Stimulated activated CD8-positive, alpha-beta memory T cell treated with anti-CD3 and anti-CD28 coated beads, Interleukin-12 subunit alpha, Interleukin-12 subunit beta, amount 100 ng/mL, for 4 hours (primary cell): ENCODE results near the gene SNX24.
A peak's percentile ranks its signal among the peaks of the same experiment; 100 is the strongest.
"Not testable (repeated sequence)": the region's sequence is repeated elsewhere in the genome, so short reads cannot be mapped to it uniquely, and the experiment has no call there.

Source experiments
- DNase-seq: peaks from one replicate; pipeline ENCODE4 v3.0.0-alpha.2; 2020; ENCODE audit warnings: low read depth

SNX24 gene, protein sequence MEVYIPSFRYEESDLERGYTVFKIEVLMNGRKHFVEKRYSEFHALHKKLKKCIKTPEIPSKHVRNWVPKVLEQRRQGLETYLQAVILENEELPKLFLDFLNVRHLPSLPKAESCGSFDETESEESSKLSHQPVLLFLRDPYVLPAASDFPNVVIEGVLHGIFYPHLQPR

DNA sequence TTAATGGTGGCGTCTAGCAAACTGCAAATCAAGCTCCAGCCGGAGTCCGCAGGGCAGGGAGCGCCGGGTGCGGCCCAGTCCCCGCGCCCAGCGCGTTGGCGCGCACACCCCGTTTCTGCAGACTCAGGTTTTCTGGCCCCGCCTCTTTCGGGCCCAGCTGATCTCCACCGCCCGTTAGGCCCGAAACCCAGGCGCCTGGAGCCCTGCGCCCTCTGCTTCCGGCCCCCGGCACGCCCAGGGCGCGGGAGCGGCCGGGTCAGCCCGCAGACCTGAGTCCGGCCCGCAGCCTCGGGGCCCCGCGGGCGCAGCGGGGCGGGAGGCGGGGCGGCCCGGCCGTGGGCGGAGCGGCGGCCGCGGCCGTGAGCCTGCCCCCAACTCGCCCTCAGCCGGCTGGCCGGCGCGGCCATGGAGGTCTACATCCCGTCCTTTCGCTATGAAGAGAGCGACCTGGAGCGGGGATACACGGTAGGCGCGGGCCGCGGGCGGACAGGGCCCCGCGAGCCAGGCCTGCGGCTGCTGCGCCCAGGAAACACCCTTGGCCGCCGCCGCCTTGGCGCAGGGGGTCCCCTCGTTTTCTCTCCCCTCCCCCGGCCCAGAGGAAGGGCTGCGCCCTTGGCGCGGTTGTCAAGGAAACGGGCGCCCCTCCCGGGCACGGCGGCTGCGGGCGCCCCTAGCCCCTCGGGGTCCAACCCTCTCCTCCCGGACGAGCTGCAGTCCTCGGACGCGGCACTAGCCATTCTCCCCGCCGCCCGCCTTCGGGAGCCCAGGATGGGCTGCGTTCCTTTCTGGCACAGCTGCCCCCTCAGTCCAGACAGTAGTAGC, at the start of gene SNX24:
Gene SNX24 (plus strand): TSS at position 385 of the 822 bp plus-strand sequence. CDS start 21 bp downstream, at position 406.
- DNase-seq, result peak; percentile 55

DNA sequence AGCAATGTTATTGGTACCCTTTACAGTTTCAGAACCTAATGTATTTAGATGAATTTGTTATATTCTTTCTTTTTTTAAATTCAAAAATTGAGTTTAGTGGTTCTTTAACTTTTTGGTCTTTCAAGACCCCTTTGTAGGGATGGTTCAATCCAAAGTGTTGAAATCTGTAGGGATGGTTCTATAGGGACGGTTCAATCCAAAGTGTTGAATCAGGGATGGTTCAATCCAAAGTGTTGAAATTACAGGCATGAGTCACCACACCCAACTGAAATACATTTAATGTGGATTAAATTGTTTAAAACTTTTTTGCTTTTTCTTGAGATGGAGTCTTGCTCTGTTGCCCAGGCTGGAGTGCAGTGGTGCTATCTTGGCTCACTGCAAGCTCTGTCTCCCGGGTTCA, 39.9 kb upstream of the SNX24 start:
- no peak for DNase-seq

DNA sequence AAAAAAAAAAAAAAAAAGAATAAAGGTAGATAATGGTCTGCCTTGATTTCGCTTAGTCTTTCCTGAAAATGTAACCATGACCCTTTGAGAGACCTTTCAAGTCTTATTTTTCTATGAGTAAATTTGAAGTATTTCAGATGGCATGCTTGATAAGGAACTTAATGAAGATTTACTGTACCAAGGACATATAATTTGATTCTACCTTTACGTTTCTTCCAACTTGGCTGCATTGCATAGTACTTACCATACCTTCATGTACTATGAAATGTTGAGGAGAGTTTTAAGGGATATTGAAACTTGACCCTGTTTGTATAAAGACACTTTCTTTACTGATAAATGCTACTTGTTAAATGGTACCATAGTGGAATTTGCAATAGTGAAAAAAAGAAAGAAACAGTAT, 35.0 kb upstream of the SNX24 start:
- DNase-seq, result no peak

DNA sequence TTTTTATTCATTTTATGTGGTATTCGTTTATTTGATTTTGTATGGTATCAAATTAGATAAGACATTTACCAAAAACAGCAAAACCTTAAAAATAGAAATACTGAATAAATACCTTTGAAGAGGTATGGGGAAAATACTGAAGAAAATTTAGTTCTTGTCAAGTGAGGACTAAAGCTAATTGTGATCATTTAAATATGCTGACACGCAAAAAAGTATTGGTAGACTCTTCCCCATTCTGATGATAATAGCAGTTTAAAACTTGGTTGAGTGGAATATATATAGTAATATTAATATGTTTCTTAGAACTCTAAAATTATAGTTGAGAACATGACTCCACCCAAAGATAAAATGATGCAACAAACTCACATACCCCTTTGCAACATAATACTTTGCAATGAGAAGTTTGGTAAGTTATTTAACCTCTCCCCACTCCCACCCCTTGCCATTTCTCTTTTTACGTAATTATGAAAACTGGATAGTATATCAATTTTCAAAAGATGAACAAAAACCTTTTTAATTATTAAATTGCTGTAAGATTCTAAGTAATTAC, 30.1 kb upstream of the SNX24 start:
- DNase-seq, result no peak

DNA sequence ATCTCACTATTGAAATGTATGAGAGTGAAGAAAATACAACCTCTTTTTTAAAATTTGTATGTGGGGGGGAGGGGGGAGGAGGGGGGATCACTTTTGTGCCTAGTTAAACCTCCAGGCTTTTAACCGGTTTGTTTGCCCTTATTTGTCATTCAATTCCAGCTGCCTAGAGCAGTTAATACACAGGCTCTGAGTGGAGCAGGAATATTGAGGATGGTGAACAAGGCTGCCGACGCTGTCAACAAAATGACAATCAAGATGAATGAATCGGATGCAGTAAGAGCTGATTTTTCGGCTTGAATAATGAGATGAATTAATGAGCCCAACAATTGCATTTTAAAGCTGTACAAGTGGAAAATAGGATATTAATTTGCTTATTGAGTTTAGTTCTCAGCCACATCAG, 28.7 kb upstream of the SNX24 start:
- no peak for DNase-seq

DNA sequence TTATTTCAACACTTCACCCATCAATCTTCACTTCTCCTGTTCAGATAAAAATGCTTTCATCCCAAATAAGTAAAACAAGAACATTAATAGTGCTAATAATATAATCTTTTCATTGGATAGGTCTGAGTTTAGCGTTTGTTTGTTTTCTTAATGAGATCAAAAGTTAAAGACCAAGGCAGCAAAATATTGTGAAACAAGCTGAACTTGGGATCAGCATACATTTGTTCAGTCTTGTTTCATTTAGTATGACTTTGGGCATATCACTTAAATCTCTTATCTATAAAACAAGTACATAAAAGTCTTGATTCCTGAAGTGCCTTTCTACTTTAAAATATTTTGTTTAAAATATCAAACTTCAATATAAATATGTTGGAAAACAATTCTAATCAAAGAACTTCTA, 13.4 kb upstream of the SNX24 start:
- no peak for DNase-seq

DNA sequence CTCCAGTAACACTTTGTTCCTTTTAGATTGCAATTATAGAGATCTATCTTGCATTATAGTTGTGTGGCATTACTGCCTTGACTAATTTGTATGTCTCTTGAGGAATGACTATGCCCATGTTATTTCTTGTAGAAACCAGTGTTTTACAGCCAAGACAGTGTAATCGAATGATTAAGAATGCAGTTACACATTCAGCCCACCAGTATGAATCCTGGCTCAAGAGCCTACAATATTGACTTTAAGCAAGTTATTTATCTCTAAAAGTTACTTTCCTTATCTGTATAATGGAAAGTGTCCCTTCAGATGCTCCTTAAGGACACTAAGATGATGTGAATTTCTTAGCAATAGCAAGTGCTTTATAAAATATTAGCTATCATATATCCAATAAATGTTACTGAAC, 9.7 kb upstream of the SNX24 start:
- DNase-seq, result no peak

DNA sequence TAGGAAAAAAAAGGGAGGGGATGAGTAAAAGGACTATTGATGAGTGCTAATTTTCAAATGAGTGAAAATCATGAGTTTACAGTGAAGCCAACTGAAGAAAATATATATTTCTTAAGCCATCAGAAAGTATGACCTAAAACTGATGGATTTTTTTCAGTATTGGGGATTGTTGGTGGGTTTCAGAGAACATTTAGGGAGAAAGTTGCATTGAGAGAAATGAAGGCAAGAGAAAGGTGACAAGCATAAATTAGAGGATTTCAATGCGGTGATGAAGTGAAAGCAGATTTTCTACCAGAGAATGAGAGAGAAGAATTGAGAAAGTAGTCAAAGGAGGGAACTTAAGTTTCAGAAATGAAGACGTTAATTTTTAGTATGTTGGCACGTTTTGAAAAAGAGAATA, 8.5 kb upstream of the SNX24 start:
- DNase-seq, result no peak

DNA sequence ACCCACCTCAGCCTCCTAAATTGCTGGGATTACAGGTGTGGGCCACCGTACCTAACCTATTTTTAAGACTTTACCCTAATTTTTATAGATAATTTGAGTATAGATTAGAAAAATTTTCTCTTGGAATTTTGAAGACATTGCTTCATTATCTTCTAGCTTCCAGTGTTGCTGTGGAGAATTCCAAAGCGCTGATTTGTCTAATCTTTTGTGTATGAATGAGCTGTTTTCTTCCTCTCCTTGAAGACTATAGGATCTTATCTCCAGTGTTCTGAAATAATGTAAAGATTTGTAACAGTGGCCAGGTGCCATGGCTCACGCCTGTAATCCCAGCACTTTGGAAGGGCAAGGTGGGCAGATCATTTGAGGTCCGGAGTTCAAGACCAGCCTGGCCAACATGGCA, 5.7 kb upstream of the SNX24 start:
- DNase-seq, result no peak

DNA sequence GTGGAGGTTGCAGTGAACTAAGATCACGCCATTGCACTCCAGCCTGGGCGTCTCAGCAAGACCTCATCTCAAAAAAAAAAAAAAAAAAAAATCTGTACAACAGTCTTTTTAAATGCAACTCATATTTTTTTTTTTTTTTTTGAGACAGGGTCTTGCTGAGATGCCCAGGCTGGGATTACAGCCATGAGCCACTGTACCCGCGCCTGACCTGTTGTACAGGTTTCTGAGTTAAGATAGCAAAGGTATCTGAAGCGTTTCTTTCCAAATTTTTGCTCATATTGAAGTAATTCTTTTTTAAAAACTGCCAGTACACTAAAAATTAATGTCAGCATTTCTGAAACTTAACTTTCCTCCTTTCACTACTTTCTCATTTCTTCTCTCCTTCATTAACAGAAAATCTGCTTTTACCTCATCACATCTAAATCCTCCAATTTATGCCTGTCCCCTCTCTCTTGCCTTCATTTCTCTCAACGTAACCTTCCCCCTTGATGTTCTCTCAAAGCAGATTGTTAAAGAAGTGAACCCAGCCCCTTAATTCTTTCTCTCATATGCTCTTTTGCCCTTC, 3.3 kb upstream of the SNX24 start:
- DNase-seq, result no peak

DNA sequence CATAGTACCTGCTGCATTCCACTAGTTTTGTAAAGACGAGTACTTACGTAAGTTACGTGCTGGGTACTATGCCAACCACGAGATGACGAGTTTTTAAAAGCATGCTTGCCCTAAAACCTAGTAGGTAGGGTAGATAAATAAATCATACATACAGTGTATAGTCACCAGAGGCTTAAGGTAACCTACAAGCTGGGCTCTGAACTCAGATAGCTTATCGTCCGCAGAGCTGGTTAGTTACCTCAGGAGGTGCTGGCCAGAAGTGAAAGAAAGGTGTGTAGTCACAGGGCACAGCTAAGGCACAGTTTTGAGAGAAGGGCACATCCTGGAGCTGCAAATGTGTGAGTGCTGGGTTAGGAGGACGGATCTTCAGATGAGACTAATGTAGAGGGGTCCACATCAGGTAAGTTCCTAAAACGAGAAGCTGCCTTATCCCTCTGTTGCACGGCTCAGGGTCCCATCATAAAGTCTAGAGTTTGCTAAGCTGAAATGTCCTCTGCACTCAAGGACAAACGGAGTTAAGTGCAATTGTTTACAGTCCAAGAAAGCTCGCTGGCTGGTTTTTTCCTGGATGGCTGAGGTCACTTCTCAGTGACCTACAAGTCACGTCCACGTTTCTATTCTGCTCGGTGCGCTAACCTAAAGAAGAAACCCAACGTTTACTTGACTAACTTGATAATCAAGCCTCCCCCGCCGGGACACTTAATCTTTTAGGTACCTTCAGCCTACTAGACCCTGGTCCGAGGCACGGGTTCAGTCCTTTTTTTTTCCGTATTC, 1.1 kb upstream of the SNX24 start:
- DNase-seq, result no peak

DNA sequence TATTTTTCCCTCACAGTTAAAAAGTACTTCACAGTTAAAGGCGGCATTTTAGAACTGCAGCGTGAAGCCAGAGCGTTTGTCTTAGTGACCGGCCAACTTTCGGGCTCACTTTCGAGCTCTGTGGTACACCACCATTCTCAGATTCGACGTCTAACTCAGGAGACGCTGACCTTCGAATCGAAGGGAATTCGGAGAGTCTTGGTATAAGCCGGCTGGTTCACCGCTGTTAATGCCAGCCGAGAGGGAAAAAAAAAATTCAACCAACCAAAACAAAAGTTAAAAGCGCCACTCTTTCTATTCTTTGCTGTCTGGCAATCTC, 544 bp upstream of the SNX24 start:
- peak; percentile 2 for DNase-seq

DNA sequence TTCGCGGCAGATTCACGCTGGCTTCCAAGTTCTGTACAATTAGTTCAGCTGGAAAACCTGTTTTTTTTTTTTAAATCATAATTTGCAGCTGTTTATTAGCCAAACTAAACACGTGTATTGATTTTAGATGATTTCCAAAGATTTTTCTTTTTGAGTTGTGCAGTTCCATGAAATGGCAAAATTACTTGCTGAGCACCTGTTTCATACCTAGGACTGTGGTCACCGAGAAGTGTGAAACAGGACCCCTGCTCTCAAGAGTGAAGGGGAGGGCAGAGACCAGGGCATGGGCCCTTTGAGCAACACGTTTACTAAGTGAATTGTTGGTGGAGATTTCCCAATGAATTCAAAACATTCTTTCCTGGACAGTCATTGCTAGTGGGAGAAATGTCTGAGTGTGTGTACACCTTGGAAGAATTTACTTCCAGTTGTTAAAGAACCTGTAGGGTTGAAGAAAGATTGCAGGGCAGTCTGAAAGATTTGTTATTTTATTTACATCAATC, 688 bp downstream of the SNX24 start:
- DNase-seq, result no peak

DNA sequence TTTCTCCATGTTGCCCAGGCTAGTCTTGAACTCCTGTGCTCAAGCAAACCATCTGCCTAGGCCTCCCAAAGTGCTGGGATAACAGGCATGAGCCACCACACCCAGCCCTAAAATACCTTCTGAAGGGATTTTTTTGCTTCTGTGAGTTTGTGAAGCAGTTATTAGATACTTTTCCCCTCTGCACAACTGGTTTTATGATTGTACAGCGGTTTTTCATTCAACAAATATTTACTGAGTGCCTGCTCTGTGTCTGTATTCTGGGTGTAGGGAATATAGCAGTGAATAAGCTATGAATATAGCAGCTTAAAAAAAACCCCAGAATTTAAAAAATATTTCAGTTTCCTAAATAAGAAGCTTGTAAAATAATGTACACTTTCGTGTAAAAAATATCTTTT, 2.3 kb downstream of the SNX24 start:
- DNase-seq, result no peak

DNA sequence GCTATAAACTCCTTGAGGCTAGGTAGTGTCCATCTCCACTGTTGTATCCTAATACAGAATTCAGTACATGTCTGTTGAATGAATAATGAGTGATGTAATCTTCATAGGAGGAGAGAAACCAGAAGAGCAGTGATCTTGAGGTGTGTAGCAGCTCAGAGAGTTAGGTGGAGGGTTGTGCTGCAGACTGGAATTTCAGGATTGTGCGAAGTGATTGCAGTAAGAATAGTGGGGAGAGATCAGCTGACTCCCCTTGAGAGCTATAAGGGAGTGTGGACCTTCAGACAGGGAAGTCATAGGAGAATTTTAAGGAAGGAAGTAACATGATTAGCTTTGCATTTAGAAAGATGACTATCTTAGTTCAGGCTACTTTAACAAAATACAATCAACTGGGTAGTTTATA, 4.4 kb downstream of the SNX24 start:
- DNase-seq, result no peak

DNA sequence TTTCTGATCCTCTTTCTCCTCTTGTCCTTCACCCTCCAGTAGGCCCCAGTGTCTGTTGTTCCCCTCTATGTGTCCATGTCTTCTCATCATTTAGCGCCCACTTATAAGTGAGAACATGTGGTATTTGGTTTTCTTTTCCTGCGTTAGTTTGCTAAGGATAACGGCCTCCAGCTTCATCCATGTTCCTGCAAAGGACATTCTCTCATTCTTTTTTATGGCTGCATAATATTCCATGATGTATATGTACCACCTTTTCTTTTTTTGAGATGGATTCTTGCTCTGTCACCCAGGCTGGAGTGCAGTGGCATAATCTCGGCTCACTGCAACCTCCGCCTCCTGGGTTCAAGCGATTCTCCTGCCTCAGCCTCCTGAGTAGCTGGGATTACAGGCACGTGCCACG, 12.1 kb downstream of the SNX24 start:
- DNase-seq, result not testable (repeated sequence)

DNA sequence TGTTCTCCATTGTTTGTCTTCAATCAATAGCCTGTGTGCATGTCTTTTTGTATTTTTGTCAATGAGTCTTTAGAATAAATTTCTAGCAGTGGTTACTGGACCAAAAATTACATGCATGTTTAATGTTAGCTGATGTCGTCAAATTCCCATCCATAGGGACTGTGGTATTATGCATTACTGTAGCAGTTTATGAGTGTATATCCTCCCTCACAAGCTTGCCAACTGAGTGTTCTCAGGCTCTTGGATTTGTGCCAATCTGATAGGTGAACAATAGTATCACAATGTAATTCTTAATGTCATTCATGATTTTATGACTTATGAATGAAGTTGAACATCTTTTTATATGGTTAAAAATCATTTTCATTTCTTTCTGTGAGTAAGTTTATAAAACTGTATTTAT, 13.0 kb downstream of the SNX24 start:
- DNase-seq, result no peak

DNA sequence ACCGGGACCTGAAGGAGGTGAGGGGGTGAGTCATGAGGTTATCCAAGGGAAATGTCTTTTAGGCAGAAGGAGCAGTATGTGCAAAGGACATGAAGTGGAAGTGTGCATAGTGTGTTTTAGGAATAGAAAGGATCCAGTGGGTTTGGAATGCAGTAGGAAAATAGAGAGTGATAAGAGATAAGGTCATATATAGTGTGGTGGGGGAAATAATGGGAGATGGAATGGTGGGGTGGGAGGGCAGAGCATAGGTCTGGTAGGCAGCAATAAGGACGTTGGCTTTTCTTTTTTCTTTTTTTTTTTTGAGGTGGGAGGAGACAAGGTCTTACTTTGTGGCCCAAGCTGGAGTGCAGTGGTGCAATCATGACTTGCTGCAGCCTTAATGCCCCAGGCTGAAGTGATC, 17.8 kb downstream of the SNX24 start:
- no peak for DNase-seq

DNA sequence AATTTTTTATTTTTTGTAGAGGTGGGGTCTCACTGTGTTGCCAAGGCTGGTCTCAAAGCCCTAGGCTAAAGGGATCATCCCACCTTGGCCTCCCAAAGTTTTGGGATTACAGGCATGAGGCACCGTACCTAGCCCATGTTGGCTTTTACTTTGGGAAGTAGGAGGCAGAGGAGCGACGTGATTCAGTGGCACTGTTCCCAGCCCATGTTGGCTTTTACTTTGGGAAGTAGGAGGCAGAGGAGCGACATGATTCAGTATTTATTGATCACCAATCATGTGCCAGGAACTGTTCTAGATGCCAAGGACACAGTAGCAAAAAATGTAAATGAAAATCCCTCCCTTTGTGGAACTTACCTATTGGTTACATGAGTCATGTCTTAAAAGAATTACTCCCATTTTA, 18.3 kb downstream of the SNX24 start:
- no peak for DNase-seq

DNA sequence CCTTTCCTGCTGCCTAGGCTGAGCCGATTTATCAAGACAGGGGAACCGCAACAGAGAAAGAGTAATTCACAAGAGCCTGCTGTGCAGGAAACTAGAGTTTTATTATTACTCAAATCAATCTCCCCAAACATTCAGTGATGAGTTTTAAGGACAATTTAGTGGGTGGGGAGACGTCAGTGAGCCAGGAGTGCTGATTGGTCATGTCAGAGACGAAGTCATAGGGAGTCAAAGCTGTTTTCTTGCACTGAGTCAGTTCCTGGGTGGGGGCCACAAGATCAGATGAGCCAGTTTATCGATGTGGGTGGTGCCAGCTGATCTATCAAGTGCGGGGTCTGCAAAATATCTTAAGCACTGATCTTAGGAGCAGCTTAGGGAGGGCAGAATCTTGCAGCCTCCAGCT, 19.0 kb downstream of the SNX24 start:
- no peak for DNase-seq

DNA sequence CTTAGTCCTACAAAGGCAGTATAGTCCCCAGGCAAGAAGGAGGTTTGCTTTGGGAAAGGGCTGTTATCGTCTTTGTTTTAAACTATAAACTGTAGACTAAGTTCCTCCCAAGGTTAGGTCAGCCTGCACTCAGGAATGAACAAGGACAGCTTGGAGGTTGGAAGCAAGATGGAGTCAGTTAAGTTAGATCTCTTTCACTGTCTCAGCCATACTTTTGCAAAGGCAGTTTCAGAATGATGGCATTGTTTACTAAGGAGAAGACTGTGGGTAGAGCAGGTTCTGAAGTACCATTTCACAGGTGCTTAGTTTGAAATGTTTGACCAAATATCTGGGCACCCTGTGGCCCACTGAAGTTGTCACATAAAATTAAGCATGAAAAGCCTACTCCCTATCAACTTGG, 19.4 kb downstream of the SNX24 start:
- no peak for DNase-seq

DNA sequence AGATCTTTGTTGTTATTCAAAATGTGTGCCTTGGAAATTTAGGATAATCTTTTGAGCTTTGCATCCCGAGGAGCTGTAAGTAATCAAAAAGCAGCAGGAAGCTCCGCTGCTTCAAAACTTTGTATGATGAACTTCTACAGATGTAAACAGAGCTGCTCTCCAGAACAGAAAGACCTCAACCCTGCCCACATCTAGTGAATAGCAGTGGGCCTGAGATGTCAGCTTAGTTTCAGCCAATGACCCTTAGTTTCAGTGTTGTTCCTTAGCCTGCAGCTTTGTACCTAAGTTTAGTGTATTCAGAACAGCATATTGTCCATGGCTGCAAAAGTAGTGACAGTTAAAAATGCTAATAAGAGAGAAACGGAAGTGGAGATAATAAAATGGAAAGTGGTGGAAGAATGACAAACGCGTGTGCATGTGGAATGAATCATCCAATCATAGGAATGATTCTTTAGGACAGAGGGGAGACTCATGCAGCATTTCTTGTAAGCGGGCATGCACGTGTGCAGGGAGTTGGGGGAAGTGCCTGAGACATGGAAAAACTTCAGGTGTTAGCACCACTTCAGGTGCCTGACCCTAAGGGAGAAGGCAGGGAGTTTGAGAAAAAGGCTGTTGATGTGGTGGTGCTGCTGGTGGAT, 24.9 kb downstream of the SNX24 start:
- DNase-seq, result no peak
